ENCODE measurements around the gene LRP1B.

- TF ChIP-seq, protein P1, sequence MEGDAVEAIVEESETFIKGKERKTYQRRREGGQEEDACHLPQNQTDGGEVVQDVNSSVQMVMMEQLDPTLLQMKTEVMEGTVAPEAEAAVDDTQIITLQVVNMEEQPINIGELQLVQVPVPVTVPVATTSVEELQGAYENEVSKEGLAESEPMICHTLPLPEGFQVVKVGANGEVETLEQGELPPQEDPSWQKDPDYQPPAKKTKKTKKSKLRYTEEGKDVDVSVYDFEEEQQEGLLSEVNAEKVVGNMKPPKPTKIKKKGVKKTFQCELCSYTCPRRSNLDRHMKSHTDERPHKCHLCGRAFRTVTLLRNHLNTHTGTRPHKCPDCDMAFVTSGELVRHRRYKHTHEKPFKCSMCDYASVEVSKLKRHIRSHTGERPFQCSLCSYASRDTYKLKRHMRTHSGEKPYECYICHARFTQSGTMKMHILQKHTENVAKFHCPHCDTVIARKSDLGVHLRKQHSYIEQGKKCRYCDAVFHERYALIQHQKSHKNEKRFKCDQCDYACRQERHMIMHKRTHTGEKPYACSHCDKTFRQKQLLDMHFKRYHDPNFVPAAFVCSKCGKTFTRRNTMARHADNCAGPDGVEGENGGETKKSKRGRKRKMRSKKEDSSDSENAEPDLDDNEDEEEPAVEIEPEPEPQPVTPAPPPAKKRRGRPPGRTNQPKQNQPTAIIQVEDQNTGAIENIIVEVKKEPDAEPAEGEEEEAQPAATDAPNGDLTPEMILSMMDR (IDR thresholded peaks at IDR 0.05; ENCODE audit: poor library complexity, severe bottlenecking), result no peak
- TF ChIP-seq EZH2 (IDR thresholded peaks at IDR 0.05; ENCODE audit: borderline replicate concordance, insufficient read depth, low read length, poor library complexity, severe bottlenecking), result no peak
These were observed 11.8 kb upstream of the LRP1B start for GRCh38 chr2:142142595-142142994.

Data from neural cell (in vitro differentiated cells).